SK-N-SH treated with all-trans-retinoic acid at 6 μM for 48 hours (cell line): Measurements from ENCODE around the gene STARD3.

Source experiments
- ATAC-seq: fragments of 200-7000 bp; cut with Tn5 transposase; 3 replicates; pipeline ENCODE4 v1.9.1; 2020; ENCODE audit warnings: mild to moderate bottlenecking, moderate library complexity
- BACH2 ChIP-seq: fragments of 250-450 bp; sonication (Bioruptor Pico); IDR thresholded peaks from 2 replicates; pipeline ENCODE4 v1.9.0; 2021; ENCODE audit warnings: mild to moderate bottlenecking, borderline replicate concordance
- CREB5 ChIP-seq: fragments of 250-450 bp; sonication (Bioruptor Pico); IDR thresholded peaks from 2 replicates; pipeline ENCODE4 v1.5.1; 2020; ENCODE audit warnings: low read depth, mild to moderate bottlenecking, moderate library complexity
- CSDC2 ChIP-seq: fragments of 250-450 bp; sonication (Bioruptor Pico); IDR thresholded peaks from 2 replicates; pipeline ENCODE4 v1.5.0; 2020; ENCODE audit warnings: mild to moderate bottlenecking, moderate library complexity
- ESRRG ChIP-seq: fragments of 250-450 bp; sonication (Bioruptor Pico); IDR thresholded peaks from 2 replicates; pipeline ENCODE4 v1.6.1; 2021; ENCODE audit warnings: mild to moderate bottlenecking
- GLIS3 ChIP-seq: fragments of 250-450 bp; sonication (Bioruptor Pico); IDR thresholded peaks from 2 replicates; pipeline ENCODE4 v1.5.0; 2020; ENCODE audit warnings: mild to moderate bottlenecking, moderate library complexity
- ISL1 ChIP-seq: fragments of 250-450 bp; sonication (Bioruptor Pico); IDR thresholded peaks from 2 replicates; pipeline ENCODE4 v2.1.2; 2022; ENCODE audit warnings: mild to moderate bottlenecking, moderate library complexity
- PPARA ChIP-seq: fragments of 250-450 bp; sonication (Bioruptor Pico); IDR thresholded peaks from 2 replicates; pipeline ENCODE4 v1.5.0; 2020; ENCODE audit warnings: mild to moderate bottlenecking, borderline replicate concordance
- RARB ChIP-seq: fragments of 250-450 bp; sonication (Bioruptor Pico); IDR thresholded peaks from 2 replicates; pipeline ENCODE4 v1.8.0; 2021; ENCODE audit warnings: mild to moderate bottlenecking, moderate library complexity
- SNAI2 ChIP-seq: fragments of 250-450 bp; sonication (Bioruptor Pico); IDR thresholded peaks from 2 replicates; pipeline ENCODE4 v1.5.0; 2020; ENCODE audit warnings: mild to moderate bottlenecking, moderate library complexity
- TCF4 ChIP-seq: fragments of 250-450 bp; sonication (Bioruptor Pico); IDR thresholded peaks from 2 replicates; pipeline ENCODE4 v1.8.0; 2021; ENCODE audit warnings: mild to moderate bottlenecking, moderate library complexity, borderline replicate concordance
- TOX ChIP-seq: fragments of 250-450 bp; sonication (Bioruptor Pico); IDR thresholded peaks from 2 replicates; pipeline ENCODE4 v1.8.0; 2021; ENCODE audit warnings: mild to moderate bottlenecking, moderate library complexity, borderline replicate concordance
- TSHZ2 ChIP-seq: fragments of 250-450 bp; sonication (Bioruptor Pico); IDR thresholded peaks from 2 replicates; pipeline ENCODE4 v1.5.0; 2020; ENCODE audit warnings: mild to moderate bottlenecking, moderate library complexity
- ZC3H10 ChIP-seq: fragments of 250-450 bp; sonication (Bioruptor Pico); IDR thresholded peaks from 2 replicates; pipeline ENCODE4 v1.5.1; 2021; ENCODE audit warnings: mild to moderate bottlenecking, moderate library complexity
- ZFP3 ChIP-seq: fragments of 250-450 bp; sonication (Bioruptor Pico); IDR thresholded peaks from 2 replicates; pipeline ENCODE4 v1.5.0; 2020; ENCODE audit warnings: mild to moderate bottlenecking, moderate library complexity
- ZFP30 ChIP-seq: fragments of 450-650 bp; formaldehyde crosslinking; IDR thresholded peaks from 2 replicates; pipeline ENCODE4 v1.5.0; 2022; ENCODE audit warnings: mild to moderate bottlenecking, moderate library complexity
- ZNF70 ChIP-seq: fragments of 450-650 bp; formaldehyde crosslinking; IDR thresholded peaks from 2 replicates; pipeline ENCODE4 v1.5.0; 2020; ENCODE audit warnings: mild to moderate bottlenecking, moderate library complexity
- ZNF8 ChIP-seq: fragments of 450-650 bp; formaldehyde crosslinking; IDR thresholded peaks from 2 replicates; pipeline ENCODE4 v1.5.0; 2020; ENCODE audit warnings: mild to moderate bottlenecking, moderate library complexity
- TF ChIP-seq, protein P1 (sequence below): fragments of 250-450 bp; sonication (Bioruptor Pico); IDR thresholded peaks from 2 replicates; pipeline ENCODE4 v1.5.1; 2021; ENCODE audit warnings: mild to moderate bottlenecking, moderate library complexity
- TF ChIP-seq, protein P2 (sequence below): fragments of 250-450 bp; sonication (Bioruptor Pico); IDR thresholded peaks from 2 replicates; pipeline ENCODE4 v1.8.0; 2020; ENCODE audit warnings: mild to moderate bottlenecking, moderate library complexity, borderline replicate concordance

The STARD3 gene

GRCh38 chr17:39619786-39620101 is 17.2 kb upstream of the STARD3 start (continued):
- TF ChIP-seq, protein P1, sequence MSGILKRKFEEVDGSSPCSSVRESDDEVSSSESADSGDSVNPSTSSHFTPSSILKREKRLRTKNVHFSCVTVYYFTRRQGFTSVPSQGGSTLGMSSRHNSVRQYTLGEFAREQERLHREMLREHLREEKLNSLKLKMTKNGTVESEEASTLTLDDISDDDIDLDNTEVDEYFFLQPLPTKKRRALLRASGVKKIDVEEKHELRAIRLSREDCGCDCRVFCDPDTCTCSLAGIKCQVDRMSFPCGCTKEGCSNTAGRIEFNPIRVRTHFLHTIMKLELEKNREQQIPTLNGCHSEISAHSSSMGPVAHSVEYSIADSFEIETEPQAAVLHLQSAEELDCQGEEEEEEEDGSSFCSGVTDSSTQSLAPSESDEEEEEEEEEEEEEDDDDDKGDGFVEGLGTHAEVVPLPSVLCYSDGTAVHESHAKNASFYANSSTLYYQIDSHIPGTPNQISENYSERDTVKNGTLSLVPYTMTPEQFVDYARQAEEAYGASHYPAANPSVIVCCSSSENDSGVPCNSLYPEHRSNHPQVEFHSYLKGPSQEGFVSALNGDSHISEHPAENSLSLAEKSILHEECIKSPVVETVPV (CRISPR knock-in tag) = no peak
- TF ChIP-seq, all 23 proteins: peak for 0

DNA sequence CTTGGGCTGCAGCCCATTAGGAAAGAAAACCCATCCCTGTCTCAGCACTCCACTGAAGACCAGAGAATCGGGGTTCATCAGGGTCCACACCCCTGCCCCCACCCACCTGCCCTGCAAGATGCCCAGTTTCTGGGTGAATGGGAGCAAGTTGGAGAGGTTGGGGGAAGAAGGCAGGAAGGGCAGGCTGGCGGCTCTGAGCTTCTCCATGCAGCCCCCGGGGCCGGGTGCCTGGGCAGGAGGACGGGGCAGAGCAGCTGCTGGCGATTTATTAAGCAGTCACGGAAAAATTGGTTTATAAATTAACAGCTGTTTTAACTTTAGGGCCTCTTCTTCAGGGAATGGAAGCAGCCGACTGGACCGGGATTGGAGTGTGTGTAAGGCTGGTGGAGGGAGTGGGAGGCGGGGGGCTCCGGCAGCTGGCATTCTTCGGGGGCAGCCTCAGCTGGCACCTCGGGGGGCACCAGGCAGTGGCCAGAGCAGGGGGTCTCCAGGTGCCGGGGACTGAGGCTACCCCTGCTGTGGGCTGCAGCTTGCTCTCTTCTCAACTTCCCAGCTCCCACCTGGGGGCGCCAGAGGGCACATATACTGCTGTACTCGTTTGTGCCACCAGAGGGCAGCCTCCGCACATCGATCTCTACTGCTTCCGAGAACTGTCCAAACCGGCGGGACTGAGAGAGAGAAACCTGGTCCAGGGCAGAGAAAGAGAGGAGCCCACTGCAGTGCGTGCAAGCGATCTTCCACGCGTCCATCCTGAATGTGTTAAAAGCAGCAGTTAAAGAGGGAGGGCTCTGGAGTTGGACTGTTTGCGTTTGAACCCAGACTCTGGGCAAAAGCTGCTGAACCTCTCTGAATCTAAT is 15.2 kb upstream of the STARD3 start:
- no peak for TF ChIP-seq PPARA (CRISPR knock-in tag)
- TF ChIP-seq TCF4 (CRISPR knock-in tag) = no peak
- ATAC-seq = peak; percentile 79

GRCh38 chr17:39622380-39623006 is 14.5 kb upstream of the STARD3 start:
- peak; percentile 5; the same call in 2 of the 3 replicates for ATAC-seq
- TF ChIP-seq ISL1 (CRISPR knock-in tag) (no peak), ZFP30 (no peak), TOX (no peak), BACH2 (CRISPR knock-in tag) (no peak), RARB (no peak), PPARA (CRISPR knock-in tag) (no peak), ZFP3 (CRISPR knock-in tag) (no peak), TCF4 (CRISPR knock-in tag) (no peak), SNAI2 (CRISPR knock-in tag) (no peak), ZNF70 (CRISPR knock-in tag) (no peak)

DNA sequence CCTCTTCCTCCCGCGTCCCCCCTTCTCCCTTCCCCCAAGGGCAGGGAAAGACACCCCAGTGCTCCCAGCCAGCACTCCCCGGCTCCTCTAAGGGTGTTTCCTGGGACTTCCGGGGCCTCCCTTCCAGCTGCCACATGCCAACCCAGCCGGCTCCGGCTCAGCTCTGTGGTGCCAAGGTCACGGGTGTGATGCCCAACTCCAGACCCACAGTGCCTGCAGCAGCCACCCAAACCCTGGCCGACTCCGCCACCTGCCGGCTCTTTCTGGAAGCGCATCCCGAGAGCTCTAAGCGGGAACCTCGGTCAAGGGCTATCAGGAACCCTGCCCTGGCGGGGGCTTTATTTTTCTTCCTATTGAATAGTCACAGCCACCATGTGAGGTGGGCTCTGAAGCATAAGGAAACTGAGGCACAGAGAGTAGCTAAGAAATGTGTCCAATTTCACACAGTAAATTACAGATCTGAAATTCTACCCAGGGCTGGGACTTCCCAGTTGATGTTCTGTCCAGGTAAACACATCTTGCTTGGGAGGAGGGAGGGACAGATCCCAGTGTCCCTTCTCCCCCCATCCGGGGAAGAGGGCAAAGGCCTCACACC is 13.5 kb upstream of the STARD3 start:
- TF ChIP-seq, protein P2, sequence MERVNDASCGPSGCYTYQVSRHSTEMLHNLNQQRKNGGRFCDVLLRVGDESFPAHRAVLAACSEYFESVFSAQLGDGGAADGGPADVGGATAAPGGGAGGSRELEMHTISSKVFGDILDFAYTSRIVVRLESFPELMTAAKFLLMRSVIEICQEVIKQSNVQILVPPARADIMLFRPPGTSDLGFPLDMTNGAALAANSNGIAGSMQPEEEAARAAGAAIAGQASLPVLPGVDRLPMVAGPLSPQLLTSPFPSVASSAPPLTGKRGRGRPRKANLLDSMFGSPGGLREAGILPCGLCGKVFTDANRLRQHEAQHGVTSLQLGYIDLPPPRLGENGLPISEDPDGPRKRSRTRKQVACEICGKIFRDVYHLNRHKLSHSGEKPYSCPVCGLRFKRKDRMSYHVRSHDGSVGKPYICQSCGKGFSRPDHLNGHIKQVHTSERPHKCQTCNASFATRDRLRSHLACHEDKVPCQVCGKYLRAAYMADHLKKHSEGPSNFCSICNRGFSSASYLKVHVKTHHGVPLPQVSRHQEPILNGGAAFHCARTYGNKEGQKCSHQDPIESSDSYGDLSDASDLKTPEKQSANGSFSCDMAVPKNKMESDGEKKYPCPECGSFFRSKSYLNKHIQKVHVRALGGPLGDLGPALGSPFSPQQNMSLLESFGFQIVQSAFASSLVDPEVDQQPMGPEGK = no peak
- TF ChIP-seq ZNF70 (CRISPR knock-in tag) = no peak
- no peak for TF ChIP-seq TSHZ2 (CRISPR knock-in tag)
- TF ChIP-seq ZNF8 (CRISPR knock-in tag) = no peak
- TF ChIP-seq ZFP30 = no peak
- no peak for TF ChIP-seq ZC3H10
- ATAC-seq = peak; percentile 82

DNA sequence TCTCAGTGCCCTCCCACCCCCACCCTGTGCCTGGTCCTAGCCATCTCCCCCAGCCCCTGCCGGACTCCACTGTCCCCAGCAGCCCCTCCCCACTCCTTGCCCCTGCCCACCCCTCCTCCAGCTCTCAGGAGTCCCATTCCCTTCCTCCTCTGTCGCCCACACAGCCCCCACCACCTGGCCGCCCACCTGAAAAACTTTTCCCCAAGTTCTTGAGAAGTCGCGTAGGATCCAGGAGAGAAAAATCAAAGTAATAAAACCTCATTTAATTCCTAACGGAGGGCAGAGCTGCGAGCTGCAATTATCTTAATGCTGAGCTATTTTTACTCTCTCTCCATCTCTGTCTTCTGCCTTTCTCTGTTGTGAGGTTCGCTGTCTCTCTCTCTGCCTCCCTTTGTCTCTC is 12.6 kb upstream of the STARD3 start:
- TF ChIP-seq GLIS3 (CRISPR knock-in tag) = no peak
- TF ChIP-seq, all 23 proteins: peak for 0
- ATAC-seq = no peak

DNA sequence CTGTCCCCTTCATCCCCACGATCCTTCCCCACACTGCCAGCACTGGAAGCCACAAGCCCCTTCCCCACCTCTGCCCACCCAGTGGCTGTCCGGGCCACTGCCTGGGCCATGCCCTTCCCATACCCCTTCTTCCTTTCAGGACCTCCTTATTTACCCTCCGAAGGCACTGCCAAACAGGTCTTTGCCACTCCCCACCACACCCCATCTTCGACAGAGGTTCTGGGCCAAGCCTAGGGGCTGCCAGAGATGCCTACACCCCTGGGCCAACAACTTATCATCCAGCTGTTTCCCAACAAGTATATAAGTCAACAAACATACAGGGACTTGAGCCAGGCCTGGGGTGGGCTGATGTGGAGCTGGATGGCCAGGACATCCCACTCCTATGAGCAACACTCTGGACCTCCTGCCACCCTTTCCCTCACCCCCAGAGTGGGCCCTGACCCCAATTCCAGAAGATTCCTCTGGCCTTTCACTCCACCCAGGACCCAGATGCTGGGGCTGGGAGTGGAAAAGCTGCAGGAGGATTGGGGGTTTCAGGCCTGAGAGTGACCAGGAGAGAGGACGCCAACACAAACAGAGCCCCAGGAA is 11.7 kb upstream of the STARD3 start:
- ATAC-seq = no peak
- TF ChIP-seq TCF4 (CRISPR knock-in tag) (no peak), TOX (no peak), PPARA (CRISPR knock-in tag) (no peak), CREB5 (CRISPR knock-in tag) (no peak), ZNF70 (CRISPR knock-in tag) (no peak), BACH2 (CRISPR knock-in tag) (no peak), ZNF8 (CRISPR knock-in tag) (no peak), ZFP30 (no peak), ZC3H10 (no peak), ESRRG (no peak), CSDC2 (CRISPR knock-in tag) (no peak)
- TF ChIP-seq, protein P2 = no peak
- TF ChIP-seq, protein P1 (CRISPR knock-in tag) = no peak
